HepG2 (cell line): ENCODE results near the gene PEA15. TPM values are rescaled to one million over a fixed set of nuclear protein-coding genes. Genes with fewer than 3 reads are reported as not detected.
A peak's percentile ranks its signal among the peaks of the same experiment; 100 is the strongest.

Experiments
- ATAC-seq: fragments of 200-7000 bp; cut with Tn5 transposase; 3 replicates; pipeline ENCODE4 v1.9.1; 2020; ENCODE audit warnings: mild to moderate bottlenecking, moderate library complexity
- BruUV-seq: library from RNA; stranded (reverse); fragments of 400-500 nt; replicated peaks from 2 replicates; lab custom pipeline; 2021; lab: Mats Ljungman, UMichigan
- CTCF ChIA-PET: fragments of 300-600 bp; formaldehyde crosslinking; extraction: SDS; loops from one replicate; lab custom pipeline; 2021; ENCODE audit warnings: low total read pairs, inconsistent platforms, low intra/inter-chr PET ratio; lab: Yijun Ruan, JAX
- POLR2A ChIA-PET: fragments of 350-600 bp; sonication (Branson Sonifier 250); formaldehyde crosslinking; loops from one replicate; lab custom pipeline; 2020; ENCODE audit warnings: antibody characterized with exemption, inconsistent platforms; lab: Yijun Ruan, JAX
- DNase-seq: peaks from one replicate; pipeline ENCODE4 v3.0.0-alpha.2; 2015; ENCODE audit warnings: low spot score
- FAIRE-seq: peaks from 3 replicates; lab custom pipeline; 2011; peaks lifted over from hg19 to GRCh38; lab: Jason Lieb, UNC
- H2AFZ ChIP-seq: one replicate; pipeline ENCODE4 v1.6.1; 2011; ENCODE audit warnings: low read length, inconsistent platforms
- H3K27ac ChIP-seq: fragments of 300-600 bp; 3 replicates; pipeline ENCODE4 v1.8.0; 2011; ENCODE audit warnings: mixed run types, mild to moderate bottlenecking, mixed read lengths, low read length, inconsistent platforms; ENCODE audit not compliant: insufficient read depth; ENCODE audit errors: extremely low read length
- H3K27me3 ChIP-seq, 2 experiments: fragments of 200-600 bp in 1 of 2; 2 replicates in 1 of 2; 3 replicates in 1 of 2; pipeline versions ENCODE4 v1.6.0 to v1.8.0; 2011; ENCODE audit warnings: low read length in 2 of 2, mild to moderate bottlenecking in 2 of 2, moderate library complexity in 2 of 2, inconsistent platforms in 1 of 2; ENCODE audit not compliant: insufficient read depth in 2 of 2, control insufficient read depth in 1 of 2
- H3K36me3 ChIP-seq, 2 experiments: fragments of 200-600 bp in 1 of 2; replicated peaks in 1 of 2; 2 replicates in 1 of 2; 3 replicates in 1 of 2; pipeline versions ENCODE4 v1.5.1 to v1.8.0; 2011; ENCODE audit warnings: low read length in 2 of 2, inconsistent platforms in 1 of 2; ENCODE audit not compliant: insufficient read depth in 2 of 2, control insufficient read depth in 1 of 2
- H3K4me1 ChIP-seq: 2 replicates; pipeline ENCODE4 v1.5.1; 2012; ENCODE audit warnings: low read length, inconsistent platforms; ENCODE audit not compliant: insufficient read depth
- H3K4me2 ChIP-seq: 2 replicates; pipeline ENCODE4 v1.6.0; 2011; ENCODE audit warnings: low read depth, low read length, inconsistent platforms
- H3K4me3 ChIP-seq, 3 experiments: fragments of 200-600 bp in 1 of 3; sonication (generic), shearing (Covaris generic) in 1 of 3; replicated peaks in 1 of 3; 2 replicates each; pipeline ENCODE4 v1.5.1; 2011 to 2016; ENCODE audit warnings: low read length in 3 of 3, inconsistent platforms in 2 of 3, low read depth in 2 of 3, mild to moderate bottlenecking in 2 of 3, control low read depth in 1 of 3, mixed read lengths in 1 of 3; ENCODE audit not compliant: insufficient read depth in 1 of 3
- H3K79me2 ChIP-seq: one replicate; pipeline ENCODE4 v1.6.1; 2011; ENCODE audit warnings: low read length, inconsistent platforms; ENCODE audit not compliant: insufficient read depth
- H3K9ac ChIP-seq: 2 replicates; pipeline ENCODE4 v1.6.0; 2011; ENCODE audit warnings: mild to moderate bottlenecking, low read depth, low read length, inconsistent platforms; ENCODE audit not compliant: insufficient read depth
- H3K9me3 ChIP-seq: 2 replicates; pipeline ENCODE4 v1.5.1; 2012; ENCODE audit warnings: mild to moderate bottlenecking, low read length
- H4K20me1 ChIP-seq: 2 replicates; pipeline ENCODE4 v1.6.0; 2011; ENCODE audit warnings: inconsistent platforms, mild to moderate bottlenecking, low read length, moderate library complexity; ENCODE audit not compliant: insufficient read depth
- CENPX ChIP-seq: sonication (generic); formaldehyde crosslinking; IDR thresholded peaks from 2 replicates; pipeline ENCODE4 v1.9.0; 2021; ENCODE audit warnings: mild to moderate bottlenecking, missing genetic modification reagents, moderate library complexity
- HMG20B ChIP-seq: conservative IDR thresholded peaks from 2 replicates; pipeline ENCODE4 v1.6.1; 2016; ENCODE audit warnings: missing genetic modification reagents, missing compliant biosample characterization
- HNF4A ChIP-seq: sonication (generic); formaldehyde crosslinking; IDR thresholded peaks from 2 replicates; pipeline ENCODE4 v1.4.0; 2020; ENCODE audit warnings: missing genetic modification reagents
- HNRNPL ChIP-seq: fragments of 200-400 bp; formaldehyde crosslinking; IDR thresholded peaks from 2 replicates; pipeline ENCODE4 v1.6.1; 2017; ENCODE audit warnings: mild to moderate bottlenecking, low read depth, low read length
- MED1 ChIP-seq: sonication (generic); formaldehyde crosslinking; IDR thresholded peaks from 2 replicates; pipeline ENCODE4 v1.4.0; 2020; ENCODE audit warnings: missing genetic modification reagents
- MTA3 ChIP-seq: sonication (generic); formaldehyde crosslinking; IDR thresholded peaks from 2 replicates; pipeline ENCODE4 v1.4.0; 2020; ENCODE audit warnings: missing genetic modification reagents
- RBM22 ChIP-seq: fragments of 200-400 bp; formaldehyde crosslinking; optimal IDR thresholded peaks from 2 replicates; pipeline ENCODE3; 2017; ENCODE audit warnings: mild to moderate bottlenecking, low read length, moderate library complexity
- ZBTB33 ChIP-seq: sonication (generic); formaldehyde crosslinking; IDR thresholded peaks from 2 replicates; pipeline ENCODE4 v1.4.0; 2020; ENCODE audit warnings: missing genetic modification reagents
- ZFP91 ChIP-seq: sonication (generic); formaldehyde crosslinking; IDR thresholded peaks from 2 replicates; pipeline ENCODE4 v1.9.0; 2022; ENCODE audit warnings: missing genetic modification reagents, mild to moderate bottlenecking, borderline replicate concordance
- ZNF446 ChIP-seq: sonication (generic); formaldehyde crosslinking; IDR thresholded peaks from 2 replicates; pipeline ENCODE4 v1.5.0; 2020; ENCODE audit warnings: mild to moderate bottlenecking, missing genetic modification reagents
- WGBS: methylation state at CpG from one replicate; pipeline ENCODE4 v1.1.6; 2017; ENCODE audit warnings: low lambda C conversion rate; 5-methylcytosine and 5-hydroxymethylcytosine counted together
- in situ Hi-C: cut with HindIII; loops from 2 replicates; pipeline ENCODE4 v1.10.0; 2017; ENCODE audit warnings: low pct_unique_long_range_greater_than_20kb; ENCODE audit not compliant: extremely low pct_ligation_motif_present
- intact Hi-C: fragments of 100-400 bp; cut with micrococcal nuclease; formaldehyde crosslinking; loops from one replicate; pipeline ENCODE4 v1.10.0; 2022; ENCODE audit not compliant: unreplicated experiment
- polyA plus RNA-seq, 8 experiments: library from polyadenylated mRNA; depleted of rRNA in 3 of 8; stranded (reverse) in 7 of 8; unstranded in 1 of 8; fragments of >200 nt; fragmentation: Illumina TruSeq in 4 of 8; extraction: Trizol in 4 of 8; gene quantifications; 2 replicates each; pipeline versions ENCODE4 v1.2.1 to v1.2.3, GENCODE V29; 2011 to 2016; ENCODE audit warnings: low read depth in 4 of 8, missing spikeins in 1 of 8, mixed read lengths in 1 of 8; ENCODE audit not compliant: insufficient read depth in 1 of 8
- total RNA-seq, 5 experiments: library from RNA; depleted of rRNA; stranded (reverse); fragments of >200 nt; fragmentation: Illumina TruSeq; extraction: Trizol; gene quantifications; 2 replicates each; pipeline ENCODE4 v1.2.3, GENCODE V29; 2016; ENCODE audit warnings: low read depth in 1 of 5

The PEA15 gene
- total and polyA plus RNA-seq, 2 of the 13 experiments (the other 11 are each of a cell fraction or from before 2014, with no cell fraction given): 12.1 to 35.2 TPM

GRCh38 chr1:160217481-160218051 lies 12.4 kb downstream of the PEA15 start:
- no peak for ATAC-seq
- TF ChIP-seq ZBTB33 (CRISPR knock-in tag) (0 out of 2 replicates have a peak, but pooled peaks have one; percentile 22), RBM22 (peak; percentile 24), ZFP91 (CRISPR knock-in tag) (0 out of 2 replicates have a peak, but pooled peaks have one; percentile 15), HNRNPL (0 out of 2 replicates have a peak, but pooled peaks have one; percentile 48), HNF4A (0 out of 2 replicates have a peak, but pooled peaks have one; percentile 39), ZNF446 (CRISPR knock-in tag) (no peak), CENPX (CRISPR knock-in tag) (no peak), MED1 (CRISPR knock-in tag) (no peak), HMG20B (CRISPR knock-in tag) (no peak), MTA3 (CRISPR knock-in tag) (no peak)
- CTCF ChIA-PET: no interaction called here
- Histone ChIP-seq H3K36me3 (peaks cover 45 to 78% of the 10 kb centered on the region in 2 experiments), H4K20me1 (no peaks in the 10 kb centered on the region; the same call in 1 of the 2 replicates), H3K9ac (no peak overlapping the region), H3K9me3 (no peaks in the 10 kb centered on the region), H2AFZ (no peak overlapping the region), H3K4me3 (no peak overlapping the region), H3K4me1 (peaks cover 16% of the 10 kb centered on the region), H3K27me3 (no peaks in the 10 kb centered on the region), H3K4me2 (no peak overlapping the region), H3K27ac (no peak overlapping the region), H3K79me2 (no peaks in the 10 kb centered on the region)
- no TSS peak for BruUV-seq
- FAIRE-seq: no peak
- POLR2A ChIA-PET: interaction anchor here (1.0 kb wide), 1 partner anchor 45 kb away, joined by 3 read pairs; the partner anchor contains the start of gene DCAF8
- in situ Hi-C loops (loop anchor here (10.0 kb wide), 1 partner anchor 113 kb away; no protein-coding TSS in a partner anchor), intact Hi-C loops (loop anchor here (5.0 kb wide), 1 partner anchor 35 kb away; no protein-coding TSS in a partner anchor)
- 90% methylated on average over 10 of the region's 10 CpGs for WGBS
- DNase-seq: no peak
